ENCODE data around the gene YIPF1.

The YIPF1 gene

DNA sequence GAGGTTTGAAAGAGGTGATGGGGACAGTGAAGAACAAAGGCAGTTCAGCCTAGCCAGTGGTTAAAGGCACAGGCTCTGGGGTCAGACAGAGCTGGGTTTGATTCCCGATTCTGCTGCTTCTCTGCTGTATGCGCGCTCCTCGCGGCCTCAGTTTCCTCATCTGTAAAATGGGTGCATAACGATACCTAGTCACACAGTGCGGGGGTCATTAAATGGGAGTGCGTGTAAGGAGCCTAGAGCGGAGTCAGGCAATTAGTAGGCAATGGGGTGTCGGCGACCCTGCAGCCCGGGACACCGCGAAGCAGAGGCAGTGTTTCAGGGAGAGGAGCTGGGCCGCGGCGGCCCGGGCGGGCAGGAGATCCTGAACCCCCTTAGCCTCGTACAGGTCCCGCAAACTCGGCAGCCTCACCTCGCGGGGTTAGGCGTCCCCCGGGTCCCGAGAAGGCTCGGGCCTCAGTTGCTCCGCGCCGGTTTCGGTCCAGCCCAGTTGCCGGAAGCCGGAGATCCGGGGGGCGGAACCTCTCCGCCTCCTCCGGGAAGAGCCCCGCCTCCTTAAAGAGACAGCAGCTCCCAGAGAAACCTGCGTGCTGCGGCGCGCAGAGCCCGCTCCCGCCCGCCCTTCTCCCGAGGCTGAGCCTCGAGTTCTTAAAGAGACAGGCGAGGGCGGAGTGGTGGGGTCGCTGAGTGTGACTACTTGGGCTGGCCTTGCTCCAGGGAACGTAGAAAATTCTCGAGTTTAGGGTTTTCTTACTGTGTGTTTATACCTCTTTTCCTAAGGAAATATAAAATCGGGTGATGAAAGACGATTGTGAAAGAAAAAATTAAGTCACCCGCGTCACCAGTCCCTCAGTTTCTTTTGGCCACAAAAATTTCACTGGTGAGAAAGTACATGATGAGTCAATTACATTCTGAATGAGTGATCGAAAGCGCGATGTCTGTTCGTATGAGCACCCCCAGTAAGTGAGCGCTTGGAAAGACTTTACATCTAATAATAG, at the start of gene YIPF1:
Gene YIPF1 (minus strand): TSS at position 494 of the 995 bp plus-strand sequence. CDS start 860 bp downstream, outside the sequence.
- peak; percentile 84 for DNase-seq

DNA sequence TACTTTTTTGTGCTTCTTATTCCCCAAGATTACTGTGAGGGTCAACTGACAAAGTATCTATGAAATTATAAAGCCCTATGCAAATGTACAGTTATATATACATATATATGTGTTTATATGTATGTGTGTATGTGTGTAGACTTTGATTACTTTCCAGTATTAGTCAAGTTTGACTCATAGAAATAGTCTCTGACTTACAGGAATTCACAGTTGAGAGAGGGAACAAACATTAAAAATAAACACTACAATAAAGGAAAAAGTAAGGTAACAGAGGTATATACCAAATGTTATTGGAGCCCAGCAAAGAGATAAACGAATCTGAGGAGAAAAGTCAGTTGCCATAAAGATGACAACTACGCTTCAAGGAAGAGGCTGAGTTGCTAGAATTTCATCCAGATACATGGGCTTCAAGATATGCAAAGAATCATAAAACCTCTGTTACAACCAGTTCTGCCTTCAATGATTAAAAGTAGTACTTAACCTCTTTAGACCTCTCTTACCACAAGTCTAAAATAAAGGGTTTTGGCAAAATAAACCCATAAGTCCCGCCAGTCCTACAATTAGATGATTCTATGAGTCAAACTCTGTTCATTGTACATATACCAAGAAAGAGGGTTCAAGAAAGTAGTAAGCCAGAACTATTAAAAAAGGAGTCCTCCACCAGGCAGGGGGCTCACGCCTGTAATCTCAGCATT, 48.7 kb upstream of the YIPF1 start:
- no peak for DNase-seq

DNA sequence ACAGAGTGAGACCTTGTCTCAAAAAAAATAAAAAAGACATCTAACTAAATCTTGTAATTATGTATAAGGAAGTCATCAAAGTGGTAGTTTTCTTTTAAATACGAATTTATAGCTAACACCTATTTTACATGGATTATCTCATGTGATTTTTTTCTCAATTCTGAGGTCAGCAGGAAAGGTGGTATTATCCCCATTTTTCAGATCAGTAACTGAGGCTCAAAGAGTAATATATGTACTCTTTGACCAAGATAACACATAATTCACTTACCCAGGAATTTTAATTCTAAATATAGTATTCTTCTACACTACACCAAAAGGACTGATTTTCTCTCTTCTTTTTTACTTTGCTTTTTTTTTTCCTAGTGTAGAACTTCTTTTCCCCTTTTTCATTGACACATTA, 46.8 kb upstream of the YIPF1 start:
- DNase-seq: no peak

DNA sequence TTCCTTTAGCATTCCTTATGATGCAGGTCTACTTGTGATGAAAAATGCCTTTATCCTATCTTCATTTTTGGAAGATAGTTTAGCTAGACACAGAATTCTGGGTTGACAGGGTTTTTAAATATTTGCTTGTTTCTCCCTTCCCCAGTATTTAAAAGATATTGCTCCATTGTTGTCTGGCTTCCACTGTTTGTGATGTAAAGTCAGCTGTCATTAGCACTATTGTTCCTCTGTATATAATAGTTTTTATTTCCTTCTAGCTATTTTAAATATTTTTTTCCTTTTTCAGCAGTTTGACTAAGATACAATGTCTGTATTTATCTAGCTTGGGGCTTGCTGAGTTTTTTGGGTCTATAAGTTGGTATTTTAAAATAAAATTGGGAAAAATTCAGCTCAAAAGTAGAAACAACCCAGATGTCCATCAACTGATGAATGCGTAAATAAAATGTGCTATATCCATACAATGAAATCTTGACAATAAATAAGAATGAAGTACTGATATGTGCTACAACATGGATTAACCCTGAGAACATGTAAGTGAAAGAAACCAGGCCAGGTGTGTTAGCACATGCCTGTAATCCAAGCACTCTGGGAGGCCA, 44.7 kb upstream of the YIPF1 start:
- DNase-seq: no peak

GRCh38 chr1:53931523-53931922, 41.9 kb upstream of the YIPF1 start:
- DNase-seq: no peak

DNA sequence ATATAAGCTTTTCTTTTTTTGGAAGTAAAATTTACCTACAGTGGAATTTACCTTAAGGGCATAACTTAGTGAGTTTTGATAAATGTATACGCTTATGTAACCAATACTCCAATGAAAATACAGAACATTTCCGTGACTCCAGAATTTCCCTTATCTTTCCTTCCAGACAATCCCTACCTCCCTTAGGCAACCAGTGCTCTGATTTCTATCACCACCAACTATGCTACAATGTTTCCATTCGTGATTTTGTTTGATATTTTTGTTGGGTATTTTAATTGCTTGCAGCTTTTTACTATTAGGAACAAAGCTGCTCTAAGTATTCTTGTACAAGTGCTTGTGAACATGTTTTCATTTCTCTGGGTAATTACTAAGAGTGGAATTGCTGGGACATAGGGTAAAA, 41.3 kb upstream of the YIPF1 start:
- DNase-seq: no peak

DNA sequence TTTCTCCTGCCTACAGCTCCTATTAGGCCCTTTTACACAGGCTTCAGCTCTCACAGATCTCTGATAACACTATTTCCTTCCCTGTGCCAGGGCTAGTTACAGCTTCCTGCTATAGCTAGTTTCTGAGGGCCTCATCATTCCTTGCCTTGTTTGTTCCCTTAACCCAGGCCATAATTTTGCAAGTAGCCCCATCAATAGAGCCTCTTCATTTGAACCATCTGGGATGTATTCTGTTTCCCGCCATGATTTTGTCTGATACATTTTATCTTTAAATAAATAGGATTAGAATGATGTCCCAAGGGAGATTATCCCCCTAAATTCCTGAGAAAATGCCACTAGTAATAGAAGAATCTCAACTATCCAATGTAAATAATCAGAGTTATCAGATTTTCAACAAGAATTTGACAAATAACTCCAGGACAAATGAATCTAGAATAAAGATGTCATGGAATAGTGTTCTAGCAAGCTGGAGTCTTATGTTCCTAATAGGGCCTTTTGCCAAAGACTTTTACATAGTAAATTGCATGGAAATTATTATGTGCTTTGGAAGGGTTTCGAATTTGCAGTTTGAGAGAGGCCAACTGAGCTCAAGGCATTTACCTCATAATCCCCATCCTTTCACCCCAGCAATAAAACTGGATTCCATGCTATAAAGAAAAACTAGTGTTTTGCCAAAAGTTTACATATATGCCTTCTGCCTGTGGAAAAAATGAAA, 39.8 kb upstream of the YIPF1 start:
- DNase-seq: no peak

DNA sequence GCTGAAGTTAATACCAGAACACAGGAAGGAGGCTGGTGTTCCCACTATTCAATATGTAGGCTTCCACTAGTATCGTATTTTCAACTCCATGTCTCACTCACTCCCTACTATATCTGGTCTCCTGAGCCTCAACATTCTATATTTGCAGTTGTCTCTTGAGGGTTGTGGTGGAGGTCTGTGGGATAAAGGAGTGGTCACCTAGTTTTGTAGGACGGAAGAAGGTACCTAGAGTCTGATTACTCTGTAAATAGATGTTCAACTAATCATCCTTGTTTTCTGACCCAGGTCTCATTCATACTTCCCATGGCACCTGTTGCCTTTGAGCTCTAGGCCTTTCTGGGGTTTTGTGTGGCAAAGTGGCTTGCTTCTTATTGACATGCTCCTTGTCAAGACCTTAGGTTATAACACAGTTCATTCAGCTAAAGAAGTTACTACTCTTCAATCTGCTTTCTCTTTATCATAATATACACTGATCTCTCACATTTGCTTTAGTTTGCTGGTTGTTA, 37.8 kb upstream of the YIPF1 start:
- DNase-seq: no peak

- no peak for DNase-seq
These were observed 30.1 kb upstream of the YIPF1 start for GRCh38 chr1:53919675-53920066.

DNA sequence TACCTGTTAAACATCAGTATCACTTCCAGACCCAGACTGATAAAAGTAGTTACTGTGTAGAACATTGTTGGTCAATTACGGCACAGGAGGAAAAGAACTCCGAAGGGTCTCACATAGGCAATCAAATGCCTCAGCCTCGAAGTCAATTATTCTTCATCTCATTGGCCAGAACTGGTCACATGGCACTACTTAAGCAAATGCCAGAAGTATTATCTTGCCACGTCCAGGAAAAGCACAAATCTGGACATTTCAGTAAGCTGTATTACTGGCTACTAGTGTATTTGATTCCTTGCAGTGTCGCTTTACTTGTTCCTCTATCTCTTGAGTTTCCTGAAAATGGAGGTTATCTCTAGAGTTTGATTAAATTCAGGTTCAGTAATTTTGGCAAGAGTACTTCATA, 28.7 kb upstream of the YIPF1 start:
- no peak for DNase-seq

DNA sequence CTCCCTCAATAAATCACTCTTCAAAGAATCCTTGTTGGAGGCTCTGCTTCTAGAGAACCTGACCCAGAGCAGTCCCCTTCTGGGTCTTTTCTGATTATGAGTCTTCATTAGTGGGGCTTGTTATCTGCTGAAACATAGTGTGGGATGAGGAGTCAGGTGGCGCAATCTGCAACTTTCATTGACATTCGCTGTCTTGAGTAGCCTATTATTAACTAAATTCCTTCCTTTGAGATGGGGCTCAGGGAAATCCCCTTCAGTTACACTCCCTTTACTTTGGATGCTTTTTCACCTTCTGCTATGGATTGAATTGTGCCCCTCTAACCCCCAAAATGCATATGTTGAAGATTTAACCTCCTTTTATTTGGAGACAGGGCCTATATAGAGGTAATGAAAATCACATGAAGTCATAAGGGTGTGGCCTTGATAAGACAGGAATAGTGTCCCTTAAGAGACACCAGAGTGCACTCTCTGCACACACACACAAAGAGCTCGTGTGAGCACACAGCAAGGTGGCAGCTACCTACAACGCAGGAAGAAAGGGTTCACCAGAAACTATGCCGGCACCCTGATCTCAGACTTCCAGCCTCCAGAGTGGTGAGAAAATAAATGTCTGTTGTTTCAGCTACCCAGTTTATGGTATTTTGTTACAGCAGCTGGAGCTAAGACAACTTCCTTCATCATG, 23.9 kb upstream of the YIPF1 start:
- no peak for DNase-seq

DNA sequence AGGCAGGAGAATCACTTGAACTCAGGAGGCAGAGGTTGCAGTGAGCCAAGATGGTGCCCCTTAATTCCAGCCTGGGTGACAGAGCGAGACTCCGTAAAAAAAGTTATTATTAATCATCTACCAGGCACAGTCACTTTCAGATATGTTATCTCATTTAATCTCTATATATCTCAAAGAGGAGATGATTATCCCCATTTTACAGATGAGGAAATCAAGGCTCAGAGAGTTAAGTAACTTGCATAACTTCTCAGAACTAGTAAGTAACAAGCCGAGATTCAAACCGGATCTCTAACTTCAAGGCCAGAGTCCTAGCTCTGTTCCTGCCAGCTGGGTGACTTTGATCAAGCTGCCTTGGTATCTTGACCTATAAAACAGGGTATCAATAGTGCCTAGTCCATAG, 21.8 kb upstream of the YIPF1 start:
- DNase-seq: no peak

DNA sequence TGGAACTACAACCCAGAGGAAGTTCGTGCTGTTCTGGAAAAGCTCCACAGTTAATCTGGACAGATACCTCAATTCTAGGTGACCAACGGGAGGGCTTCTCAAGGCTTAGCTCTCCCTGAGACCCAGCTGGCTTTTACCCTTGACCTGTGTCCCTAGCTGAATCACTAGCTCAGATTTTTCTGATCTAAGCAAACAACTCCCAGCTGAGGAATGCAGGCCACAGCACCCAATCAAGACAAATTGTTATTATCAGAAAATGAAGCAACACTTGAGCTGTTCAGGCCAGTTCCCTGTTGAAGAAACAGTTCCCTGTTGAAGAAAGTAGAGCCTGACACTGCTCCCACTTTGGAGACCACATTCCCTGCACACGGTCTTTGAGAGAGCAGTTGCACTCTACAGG, 20.3 kb upstream of the YIPF1 start:
- DNase-seq: no peak

DNA sequence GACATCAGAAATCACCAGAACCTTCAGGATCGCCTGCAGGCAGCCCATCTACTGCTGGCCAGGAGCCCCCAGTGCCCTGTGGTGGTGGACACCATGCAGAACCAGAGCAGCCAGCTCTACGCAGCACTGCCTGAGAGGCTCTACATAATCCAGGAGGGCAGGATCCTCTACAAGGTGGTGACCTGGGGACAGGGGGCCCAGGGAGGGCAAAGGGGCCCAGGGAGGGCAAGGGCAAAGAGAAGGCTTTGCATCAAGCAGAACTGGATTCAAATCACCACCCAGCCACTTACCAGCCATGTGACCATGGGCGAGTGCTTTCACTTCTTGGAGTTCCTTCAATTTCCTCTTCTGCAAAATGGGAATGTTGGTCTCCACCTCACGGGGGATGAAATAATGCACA, 16.5 kb upstream of the YIPF1 start:
- DNase-seq: no peak

GRCh38 chr1:53905509-53905908, 15.9 kb upstream of the YIPF1 start:
- DNase-seq: peak; percentile 88

DNA sequence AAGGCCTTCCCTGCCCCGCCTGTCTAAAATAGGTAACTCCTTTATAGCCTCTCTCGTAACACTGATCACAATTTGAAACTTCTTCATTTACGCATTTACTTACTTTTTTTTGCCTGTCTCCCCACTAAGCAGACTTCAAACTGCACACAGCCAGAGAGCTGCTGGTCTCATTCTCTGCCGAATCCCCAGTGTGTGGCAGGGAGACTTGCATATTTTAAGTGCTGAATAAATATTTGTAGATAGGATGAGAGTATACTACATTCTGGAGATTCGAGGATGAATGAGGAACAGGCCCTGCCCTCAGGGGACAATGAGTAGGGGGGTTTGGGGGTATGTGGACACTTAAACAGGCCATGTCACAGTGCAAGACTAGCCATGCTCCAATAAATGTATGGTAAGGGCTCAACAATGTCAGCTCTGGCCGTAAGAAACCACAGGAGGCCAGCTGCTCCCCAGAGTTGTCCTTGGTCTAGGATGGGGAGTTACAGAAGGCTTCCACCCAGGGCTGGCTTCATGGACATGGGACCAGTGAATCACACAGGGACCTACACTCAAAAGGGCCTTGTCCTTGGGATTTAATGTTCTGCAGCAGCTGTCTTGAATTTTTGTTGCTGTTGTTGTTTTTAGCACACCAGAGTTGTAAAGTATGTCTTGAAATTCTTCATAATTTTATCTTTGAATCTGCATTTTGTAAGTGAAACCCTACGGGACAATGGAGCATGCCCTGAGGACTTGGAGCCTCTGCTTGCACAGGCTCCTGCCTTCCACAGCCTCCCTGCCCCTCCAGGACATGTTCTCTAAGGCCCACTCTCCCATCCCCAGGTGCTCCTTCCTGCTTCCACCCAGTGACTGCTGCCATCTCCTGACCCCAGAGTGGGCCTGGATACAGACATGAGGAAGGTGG, 12.9 kb upstream of the YIPF1 start:
- peak; percentile 27 for DNase-seq

GRCh38 chr1:53899708-53900107, 10.1 kb upstream of the YIPF1 start:
- DNase-seq: no peak

DNA sequence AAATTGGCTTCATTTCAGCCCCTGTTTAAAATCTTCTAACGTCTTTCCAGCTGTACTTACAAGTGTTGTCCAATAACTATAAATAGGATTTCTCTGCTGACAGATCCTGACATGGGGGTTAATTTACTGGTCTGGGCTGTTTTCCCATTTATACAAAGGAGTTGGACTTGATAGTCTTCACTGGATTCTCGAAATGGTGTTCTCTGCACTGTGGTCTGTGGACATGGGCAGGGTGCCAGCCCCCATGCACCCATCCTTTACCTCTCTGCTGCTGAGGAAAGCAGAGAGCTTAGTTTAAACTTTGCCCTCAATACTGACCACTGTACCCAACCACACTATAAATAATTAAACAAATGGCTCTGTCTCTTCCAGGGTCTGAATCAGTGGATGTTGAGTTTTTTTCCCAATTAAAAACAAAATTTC, 9.6 kb upstream of the YIPF1 start:
- DNase-seq: peak; percentile 88

- no peak for DNase-seq
These were observed 7.1 kb upstream of the YIPF1 start for GRCh38 chr1:53896635-53897229.

DNA sequence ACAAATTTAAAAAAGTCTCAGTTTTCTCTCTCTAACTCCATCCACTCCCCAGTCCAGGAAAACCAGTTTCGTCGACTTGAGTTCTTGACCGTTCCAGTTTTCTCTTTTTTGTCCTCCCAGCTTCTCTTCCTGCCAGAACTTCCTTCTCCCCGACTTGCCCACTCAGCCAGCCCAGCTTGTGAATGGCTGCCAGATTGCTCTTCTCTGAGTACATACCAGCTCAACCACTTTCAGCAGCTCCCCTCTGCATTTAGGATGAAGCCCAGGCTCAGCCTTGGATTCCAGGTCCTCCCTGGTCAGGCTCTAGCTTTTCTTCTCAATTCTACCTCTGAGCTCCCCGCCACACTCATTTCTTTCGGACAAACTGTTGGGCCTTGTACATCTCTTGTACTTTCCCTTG, 5.8 kb upstream of the YIPF1 start:
- no peak for DNase-seq

- DNase-seq: no peak
These were observed 5.0 kb upstream of the YIPF1 start for GRCh38 chr1:53894644-53895043.
